RWPE2 (cell line): ENCODE results near the gene KCND2.

Source experiments
- ATAC-seq: fragments of 200-7000 bp; cut with Tn5 transposase; 3 replicates; pipeline ENCODE4 v1.9.1; 2021; ENCODE audit warnings: low read depth
- DNase-seq: peaks from one replicate; pipeline ENCODE4 v3.0.0-alpha.2; 2020; ENCODE audit warnings: low spot score
- H3K27ac ChIP-seq: fragments of 450-650 bp; 2 replicates; pipeline ENCODE4 v1.5.1; 2017; ENCODE audit warnings: mild to moderate bottlenecking; ENCODE audit not compliant: poor library complexity, severe bottlenecking
- H3K27me3 ChIP-seq: fragments of 250-450 bp; sonication (Bioruptor Pico); 2 replicates; pipeline ENCODE4 v1.5.1; 2021; ENCODE audit warnings: mild to moderate bottlenecking, moderate library complexity; ENCODE audit not compliant: insufficient read depth, poor library complexity, severe bottlenecking
- H3K36me3 ChIP-seq: fragments of 250-450 bp; sonication (Bioruptor Pico); 2 replicates; pipeline ENCODE4 v1.5.1; 2020; ENCODE audit warnings: low read depth, mild to moderate bottlenecking, moderate library complexity
- H3K4me1 ChIP-seq: fragments of 250-450 bp; sonication (Bioruptor Pico); 2 replicates; pipeline ENCODE4 v1.5.1; 2021; ENCODE audit warnings: mild to moderate bottlenecking, moderate library complexity; ENCODE audit not compliant: insufficient read depth, poor library complexity, severe bottlenecking
- H3K4me3 ChIP-seq: fragments of 250-450 bp; sonication (Bioruptor Pico); 2 replicates; pipeline ENCODE4 v1.5.1; 2021; ENCODE audit warnings: mild to moderate bottlenecking, moderate library complexity; ENCODE audit not compliant: severe bottlenecking
- H3K9me3 ChIP-seq: fragments of 250-450 bp; sonication (Bioruptor Pico); 2 replicates; pipeline ENCODE4 v1.5.1; 2021; ENCODE audit warnings: mild to moderate bottlenecking, moderate library complexity; ENCODE audit not compliant: severe bottlenecking
- CTCF ChIP-seq: fragments of 450-650 bp; IDR thresholded peaks from one replicate; pipeline ENCODE4 v1.5.1; 2017; ENCODE audit warnings: mild to moderate bottlenecking, moderate library complexity; ENCODE audit not compliant: poor library complexity, severe bottlenecking

The KCND2 gene

GRCh38 chr7:120703585-120704240 is 430.7 kb downstream of the KCND2 start:
- no peak overlapping the region for H3K4me3 ChIP-seq
- no peaks in the 10 kb centered on the region for H3K36me3 ChIP-seq
- TF ChIP-seq CTCF = no peak
- no peaks in the 10 kb centered on the region for H3K4me1 ChIP-seq
- H3K27me3 ChIP-seq = no peaks in the 10 kb centered on the region
- no peaks in the 10 kb centered on the region for H3K9me3 ChIP-seq
- H3K27ac ChIP-seq = no peak overlapping the region
- DNase-seq (no peak), ATAC-seq (no peak)

GRCh38 chr7:120709252-120709971 is 436.4 kb downstream of the KCND2 start:
- H3K27ac ChIP-seq = no peak overlapping the region
- H3K4me3 ChIP-seq = no peak overlapping the region
- ATAC-seq (no peak), DNase-seq (no peak)
- no peaks in the 10 kb centered on the region for H3K36me3 ChIP-seq
- TF ChIP-seq CTCF = no peak
- H3K27me3 ChIP-seq = no peaks in the 10 kb centered on the region
- H3K4me1 ChIP-seq = no peaks in the 10 kb centered on the region
- H3K9me3 ChIP-seq = no peaks in the 10 kb centered on the region

- DNase-seq = no peak
- Histone ChIP-seq H3K36me3 (no peaks in the 10 kb centered on the region), H3K27ac (no peak overlapping the region), H3K4me3 (no peak overlapping the region), H3K9me3 (no peaks in the 10 kb centered on the region), H3K4me1 (no peaks in the 10 kb centered on the region), H3K27me3 (no peaks in the 10 kb centered on the region)
- no peak for TF ChIP-seq CTCF
- no peak for ATAC-seq
Observed at GRCh38 chr7:120709972-120710320, 437.0 kb downstream of the KCND2 start.

GRCh38 chr7:120714945-120715344 is 442.0 kb downstream of the KCND2 start:
- H3K9me3 ChIP-seq = no peaks in the 10 kb centered on the region
- H3K4me1 ChIP-seq = no peaks in the 10 kb centered on the region
- no peaks in the 10 kb centered on the region for H3K36me3 ChIP-seq
- H3K27ac ChIP-seq = no peak overlapping the region
- no peak for ATAC-seq
- H3K27me3 ChIP-seq = no peaks in the 10 kb centered on the region
- no peak for DNase-seq
- no peak for TF ChIP-seq CTCF
- H3K4me3 ChIP-seq = no peak overlapping the region

- Histone ChIP-seq H3K4me1 (no peaks in the 10 kb centered on the region), H3K4me3 (no peak overlapping the region), H3K9me3 (no peaks in the 10 kb centered on the region), H3K27ac (no peak overlapping the region), H3K27me3 (no peaks in the 10 kb centered on the region), H3K36me3 (no peaks in the 10 kb centered on the region)
- ATAC-seq = no peak
- no peak for DNase-seq
- TF ChIP-seq CTCF = no peak
Observed at GRCh38 chr7:120716307-120716706, 443.3 kb downstream of the KCND2 start.
